CD4-positive, alpha-beta T cell treated with Interleukin-6 at 100 ng/mL for 8 hours (primary cell): ENCODE data around the gene EPHA4.
A peak's percentile ranks its signal among the peaks of the same experiment; 100 is the strongest.

Experiments
- DNase-seq: peaks from one replicate; pipeline ENCODE4 v3.0.0-alpha.2; 2020; ENCODE audit warnings: mixed read lengths, low spot score

The EPHA4 gene

DNA sequence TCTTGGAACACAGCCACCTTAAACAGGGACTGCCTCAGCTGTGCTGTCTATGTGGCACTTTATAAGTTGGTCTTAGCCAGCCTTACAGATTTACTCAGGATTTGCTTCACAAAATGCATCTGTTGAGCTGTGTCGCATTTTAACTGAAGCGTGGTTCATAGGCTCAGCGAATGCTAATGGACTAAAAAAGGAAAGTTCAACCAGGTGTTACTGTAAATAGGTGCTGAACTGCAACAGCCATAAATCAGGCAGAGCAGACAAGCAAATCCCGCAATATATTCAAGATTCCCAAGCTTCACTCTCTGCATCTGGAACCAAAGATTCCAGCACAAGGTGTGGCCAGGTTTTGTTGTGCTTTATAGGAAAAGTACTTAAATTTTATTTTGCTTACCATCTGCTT, 130.0 kb downstream of the EPHA4 start:
- DNase-seq: no peak

DNA sequence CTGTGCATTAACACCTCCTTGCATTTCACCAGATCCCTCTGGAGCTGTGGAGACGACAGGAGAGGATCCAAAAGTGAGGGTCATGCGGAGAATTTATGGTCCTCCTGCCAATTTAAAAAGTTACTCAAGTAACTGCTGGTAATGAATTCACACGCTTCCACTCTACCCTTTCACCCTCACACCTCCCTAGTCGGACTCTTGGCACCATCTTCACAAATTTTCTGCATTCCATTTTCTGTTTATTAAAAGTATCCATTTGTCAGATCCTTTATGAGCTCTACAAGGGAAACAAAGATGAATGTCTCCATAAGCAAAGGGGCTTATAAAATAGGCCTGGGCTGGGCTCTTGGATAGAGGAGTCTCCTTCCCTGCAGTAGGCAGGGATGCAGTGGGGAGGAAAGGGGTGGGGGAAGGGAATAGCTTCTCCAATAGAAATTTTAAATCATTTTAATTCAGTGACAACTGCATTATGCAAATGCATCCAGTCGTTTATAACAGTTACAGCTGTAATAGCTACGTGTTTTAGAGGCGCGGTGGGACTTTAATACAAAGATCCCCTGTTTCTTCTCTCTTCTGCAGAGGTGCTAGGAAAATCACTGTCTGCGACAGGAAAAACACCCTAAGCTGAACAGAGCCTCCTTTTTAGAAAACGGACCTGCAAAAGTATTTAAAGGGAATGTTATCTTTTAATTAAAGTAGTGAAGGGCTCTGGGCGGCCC, 132.2 kb downstream of the EPHA4 start:
- no peak for DNase-seq

DNA sequence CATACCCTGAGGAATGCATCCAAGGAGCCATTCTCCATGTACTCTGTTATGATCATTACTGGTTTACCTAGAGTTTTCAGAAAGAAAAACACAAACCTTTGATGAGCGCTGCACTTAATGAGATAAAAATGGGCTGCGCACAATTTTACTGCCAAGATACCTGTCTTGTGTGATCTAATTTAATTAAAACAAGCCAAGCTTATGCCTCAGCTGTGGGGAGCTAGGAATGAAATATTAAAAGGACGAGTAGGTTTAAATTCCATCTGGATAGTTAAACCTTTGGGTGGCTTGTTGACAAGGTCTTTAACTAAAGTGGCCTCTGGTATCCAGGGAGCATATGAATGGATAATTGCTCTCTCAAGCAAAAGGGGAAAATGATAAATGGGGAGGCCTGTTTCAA, 135.0 kb downstream of the EPHA4 start:
- no peak for DNase-seq

DNA sequence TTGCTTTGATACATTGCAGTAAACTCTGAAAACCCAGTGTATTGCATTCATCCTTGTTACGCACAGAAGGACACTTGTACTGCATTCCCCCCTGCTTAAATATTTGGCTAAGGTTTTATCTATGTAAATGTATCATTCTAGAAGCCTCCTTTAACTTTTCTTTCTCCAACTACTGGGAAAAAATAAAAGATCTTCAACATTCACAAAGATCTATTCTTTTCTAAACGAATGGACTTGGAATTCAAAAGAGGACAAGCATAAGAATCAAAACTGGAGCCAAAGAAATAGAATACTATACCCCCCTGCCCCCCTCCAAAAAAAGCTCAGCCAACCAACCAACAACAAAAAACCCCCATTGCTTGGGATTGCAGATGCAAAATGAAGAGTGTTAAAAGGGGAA, 136.9 kb downstream of the EPHA4 start:
- DNase-seq: no peak

DNA sequence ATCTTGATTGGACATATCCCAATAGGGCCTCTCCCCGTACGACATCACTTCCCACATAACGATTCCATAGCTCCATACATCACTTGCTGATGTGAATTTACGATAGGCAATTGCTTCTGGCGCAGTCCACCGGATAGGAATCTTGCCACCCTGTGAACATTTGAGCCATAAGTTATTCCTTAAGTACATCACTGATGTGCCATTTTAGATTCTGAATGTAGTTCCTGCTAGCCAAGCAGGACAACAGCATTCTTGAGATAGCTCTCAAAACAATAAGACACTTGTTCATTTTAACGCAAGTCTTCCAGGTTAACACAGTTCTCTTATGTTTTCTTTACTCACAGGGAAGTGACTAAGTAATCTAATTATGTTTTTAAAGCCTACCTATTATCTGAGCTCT, 138.0 kb downstream of the EPHA4 start:
- DNase-seq: no peak

DNA sequence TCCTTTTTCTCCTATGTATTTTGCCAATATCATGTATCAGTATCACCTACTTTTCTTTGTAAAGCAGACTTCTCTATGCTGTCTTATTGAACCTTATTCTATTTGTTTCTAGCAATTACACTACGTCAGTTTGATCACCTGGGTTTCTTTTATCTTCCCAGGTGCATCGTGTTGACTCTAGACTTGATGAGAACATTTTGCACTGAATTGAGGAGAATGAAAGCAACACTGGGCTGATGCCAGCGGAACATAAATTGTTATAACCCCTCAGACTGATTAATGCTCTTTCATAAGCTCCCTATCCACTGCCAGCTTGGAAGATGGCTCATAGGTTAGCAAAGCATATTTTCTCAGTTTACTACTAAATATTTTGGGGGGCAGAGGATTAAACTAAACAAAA, 140.6 kb downstream of the EPHA4 start:
- no peak for DNase-seq

DNA sequence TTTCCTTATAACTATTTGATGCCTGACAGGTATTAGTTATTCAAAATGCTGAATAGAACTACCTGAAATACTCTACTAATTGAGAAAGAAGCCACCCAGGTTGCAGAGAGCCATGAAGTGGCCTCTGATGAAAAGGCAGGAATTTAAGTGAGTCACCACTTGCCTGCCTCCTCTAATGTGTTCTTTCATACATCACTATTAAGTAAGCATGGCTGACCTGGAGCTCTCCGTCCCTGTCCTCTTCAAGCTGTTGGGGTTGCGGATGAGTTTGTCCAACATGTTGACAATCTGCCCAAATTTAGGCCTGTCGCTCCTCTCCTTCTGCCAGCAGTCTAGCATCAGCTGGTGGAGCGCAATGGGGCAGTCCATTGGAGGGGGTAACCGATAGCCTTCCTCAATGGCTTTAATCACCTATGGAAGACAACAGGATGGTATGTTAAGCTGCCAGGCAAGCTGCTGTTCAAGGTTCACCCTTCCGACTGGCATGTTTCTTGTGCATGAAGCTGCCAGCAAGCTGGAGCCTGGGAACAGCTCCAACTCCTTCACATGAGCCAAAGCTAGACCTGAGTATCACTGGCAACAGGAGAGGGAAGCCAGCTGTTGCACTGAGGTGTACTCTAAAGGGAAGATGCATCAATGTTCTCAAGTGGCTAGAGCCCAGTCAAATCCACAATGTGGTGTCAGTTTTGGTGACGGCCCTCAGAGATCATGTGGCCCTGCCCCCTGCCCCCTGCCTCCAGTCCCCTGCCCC, 142.2 kb downstream of the EPHA4 start:
- DNase-seq: no peak

DNA sequence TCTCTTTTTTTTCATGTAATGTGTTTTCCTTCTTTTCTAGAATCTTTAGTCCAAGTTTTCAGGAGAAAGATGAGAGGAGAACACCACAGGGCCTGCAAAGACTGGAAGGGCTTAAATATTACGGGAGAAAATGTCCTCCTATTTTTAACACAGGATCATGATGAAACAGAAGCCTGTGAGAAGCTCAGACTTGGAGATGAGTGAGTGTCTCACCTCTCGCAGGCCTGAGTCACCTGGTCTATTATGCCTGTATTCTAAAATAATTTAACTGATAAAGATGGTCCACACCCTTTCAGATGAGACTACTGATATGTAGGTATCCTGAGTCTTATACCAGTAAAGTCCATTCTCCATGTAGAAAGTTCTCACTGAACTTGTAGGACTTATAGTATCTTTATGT, 143.2 kb downstream of the EPHA4 start:
- no peak for DNase-seq

DNA sequence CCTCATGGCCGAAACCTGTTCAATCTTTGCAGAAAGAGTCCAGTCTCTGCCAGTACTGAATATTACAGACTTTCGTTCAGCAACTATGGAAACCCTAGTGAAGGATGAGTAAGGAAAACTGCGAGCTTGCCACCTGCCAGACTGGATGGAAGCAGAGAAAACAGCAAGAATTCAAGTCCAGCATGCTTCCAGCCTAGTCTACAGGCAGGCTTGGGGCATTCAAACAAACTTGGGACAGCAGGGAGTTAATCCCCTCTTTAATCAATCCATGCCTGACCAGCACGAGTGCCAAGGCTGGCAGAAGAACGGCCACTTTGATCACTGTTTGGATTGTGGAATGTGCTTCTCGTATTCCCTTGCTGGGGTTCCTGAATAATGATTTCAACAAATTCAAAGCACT, 145.2 kb downstream of the EPHA4 start:
- DNase-seq: no peak

DNA sequence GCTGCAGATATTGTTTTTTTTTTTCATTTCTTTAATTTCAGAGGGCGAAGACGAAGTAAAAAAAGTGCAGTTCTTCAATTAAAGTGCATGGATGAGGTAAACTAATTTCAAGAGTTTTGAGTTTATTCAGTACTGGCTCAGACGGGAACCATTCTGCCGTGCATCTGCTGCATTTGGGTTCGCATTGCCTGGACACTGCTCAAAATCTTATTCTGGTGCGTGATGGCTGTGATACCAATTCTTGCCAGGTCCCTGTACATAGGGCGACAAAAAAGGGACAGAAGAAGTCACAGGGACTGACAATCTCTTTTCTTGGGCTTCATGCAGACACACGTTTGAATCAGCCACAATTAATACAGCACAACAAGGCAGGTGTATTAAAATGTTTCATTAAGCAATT, 146.2 kb downstream of the EPHA4 start:
- no peak for DNase-seq

DNA sequence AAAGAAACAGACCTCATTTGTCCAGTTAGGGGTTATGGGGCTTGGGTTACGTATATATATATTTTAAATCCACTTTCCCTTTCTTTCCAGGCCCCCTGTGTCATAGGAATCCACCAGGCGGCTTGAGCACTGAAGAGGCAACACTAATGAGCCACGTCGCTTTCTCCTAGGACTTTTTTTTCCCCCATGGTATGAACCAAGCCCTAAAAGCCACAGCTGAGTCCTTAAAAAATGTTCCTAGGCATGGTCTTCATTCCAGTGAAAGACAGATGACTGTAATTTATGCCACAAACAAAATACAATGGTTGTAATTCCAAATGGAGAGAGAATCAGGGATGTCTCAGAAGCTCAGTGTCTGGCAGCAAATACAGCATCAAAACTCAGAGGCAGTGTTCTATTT, 146.8 kb downstream of the EPHA4 start:
- DNase-seq: no peak

DNA sequence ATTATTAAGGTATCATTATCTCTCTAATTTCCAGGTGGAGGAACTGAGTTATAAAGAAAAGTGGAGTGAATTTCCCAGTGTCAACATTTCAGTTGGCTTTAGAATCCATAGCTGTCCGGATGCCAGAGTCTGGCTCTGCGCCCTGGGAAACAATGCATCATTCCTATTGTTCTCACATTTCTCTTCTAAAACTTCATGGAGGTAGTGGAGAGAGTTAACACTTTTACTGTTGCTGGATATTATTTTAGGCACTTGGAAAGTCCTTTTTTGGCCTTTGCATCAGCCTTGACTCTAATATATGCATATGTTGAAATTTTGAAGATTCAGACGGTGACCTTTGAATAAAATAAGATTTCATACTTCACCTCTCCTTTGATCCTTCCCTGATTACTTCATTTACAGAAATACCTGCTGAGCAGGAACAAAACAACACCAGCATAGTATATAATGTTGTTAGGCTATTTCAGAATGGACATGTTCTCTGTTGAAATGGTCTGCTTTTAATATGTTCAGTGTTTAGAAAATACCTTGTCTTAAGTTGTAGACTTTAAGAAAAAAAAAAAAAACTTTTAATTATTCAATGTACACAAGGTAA, 148.8 kb downstream of the EPHA4 start:
- no peak for DNase-seq

DNA sequence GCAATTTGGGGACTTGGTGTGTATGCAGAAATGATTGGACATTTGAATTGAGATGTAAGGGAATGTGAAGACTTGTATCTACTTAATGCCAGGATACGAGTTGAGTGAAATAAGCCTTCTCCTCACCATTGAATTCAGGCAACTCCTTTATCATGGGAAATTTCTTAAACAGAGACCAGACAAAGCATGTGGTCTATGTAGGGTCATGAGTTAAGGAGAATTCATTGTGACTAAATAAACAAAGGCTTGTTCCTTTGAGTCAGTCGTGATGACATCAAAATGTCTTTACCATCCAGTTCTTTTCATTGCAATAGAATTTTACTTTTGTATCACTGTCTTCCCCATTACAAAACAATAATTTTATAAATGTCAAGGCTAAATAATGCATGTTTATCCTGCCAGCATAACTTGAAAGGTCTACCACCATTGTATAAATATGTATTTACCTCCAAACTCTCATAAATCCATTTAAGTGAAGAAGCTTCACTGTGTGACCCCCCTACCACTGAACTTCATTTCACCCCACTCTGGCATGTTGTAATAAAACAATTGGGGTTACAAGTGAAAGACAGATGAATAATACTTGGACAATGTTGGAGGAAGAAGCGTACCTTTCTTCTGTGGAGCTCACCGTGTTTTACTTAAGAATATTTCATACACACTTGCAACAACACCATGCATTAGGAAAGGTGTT, 149.4 kb downstream of the EPHA4 start:
- DNase-seq: no peak

DNA sequence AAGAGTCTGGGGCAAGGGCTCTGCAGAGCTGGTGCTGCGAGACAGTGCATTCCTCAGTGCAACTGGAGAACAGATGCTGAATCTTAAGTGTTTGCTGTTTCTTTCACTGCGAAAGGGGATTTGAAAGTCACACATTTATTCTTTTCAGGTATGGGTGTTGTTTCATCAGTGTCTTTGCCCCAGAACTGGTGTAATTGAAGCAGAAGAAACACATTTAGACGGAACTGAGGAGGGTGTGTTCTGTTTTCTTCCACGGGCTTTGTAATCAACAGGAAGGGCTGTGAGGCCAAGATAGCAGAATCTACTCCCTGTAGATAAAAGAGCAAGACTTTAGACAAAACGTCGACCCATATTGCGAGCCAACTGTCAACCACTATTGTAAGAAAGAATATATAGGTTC, 151.9 kb downstream of the EPHA4 start:
- peak; percentile 8 for DNase-seq

DNA sequence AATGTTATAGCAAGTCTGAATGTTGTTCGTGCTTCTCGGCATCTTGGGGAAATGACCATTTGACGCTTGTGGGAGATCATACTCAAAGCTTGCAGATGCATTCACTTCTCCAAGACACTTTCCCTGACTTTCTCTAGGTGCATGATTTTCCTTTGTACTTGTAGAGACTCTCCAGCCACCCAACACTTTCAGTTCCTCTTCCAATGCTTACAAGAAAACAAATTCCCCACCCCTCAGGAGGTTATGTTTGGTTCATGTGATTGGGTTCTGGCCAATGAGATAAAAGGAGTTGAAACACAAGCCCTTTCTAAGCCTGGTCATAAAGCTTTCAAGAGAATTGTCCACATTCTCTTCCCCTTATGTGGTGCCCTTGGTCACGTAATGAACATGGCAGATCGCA, 156.3 kb downstream of the EPHA4 start:
- DNase-seq: no peak

DNA sequence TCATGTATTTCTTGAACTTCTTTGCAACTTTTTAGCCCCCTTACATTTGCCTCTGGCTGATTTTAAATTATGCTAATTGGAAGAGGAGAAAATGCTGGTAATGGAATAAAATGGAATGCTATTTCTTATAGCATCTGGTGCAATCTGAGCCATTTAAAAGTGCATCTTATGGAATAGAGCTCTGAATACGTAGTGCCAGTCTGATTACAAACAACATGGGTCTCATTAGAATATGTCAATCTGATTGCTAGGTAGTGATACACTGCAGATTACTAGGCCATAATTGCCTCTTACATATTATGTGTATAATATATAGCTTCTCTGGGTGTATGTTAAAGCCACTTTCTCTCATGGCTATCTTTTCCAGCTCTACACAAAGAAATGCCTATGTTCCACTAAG, 159.1 kb downstream of the EPHA4 start:
- DNase-seq: no peak

DNA sequence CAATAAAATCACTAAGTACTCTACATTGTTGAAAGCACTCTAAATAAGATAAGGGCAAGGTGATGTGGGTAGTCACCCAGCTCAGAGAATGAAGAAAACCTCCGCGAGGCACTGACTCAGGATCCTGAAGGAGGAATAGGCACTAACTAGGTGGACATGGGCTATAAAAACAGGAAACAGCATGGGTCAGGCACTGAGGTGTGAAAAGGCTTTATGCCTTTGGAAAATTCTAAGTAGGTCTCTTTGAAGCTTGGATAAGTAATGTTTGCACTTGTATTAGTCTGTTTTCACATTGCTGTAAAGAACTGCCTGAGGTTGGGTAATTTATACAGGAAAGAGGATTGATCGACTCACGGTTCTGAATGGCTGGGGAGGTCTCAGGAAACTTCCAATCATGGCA, 161.6 kb downstream of the EPHA4 start:
- no peak for DNase-seq

DNA sequence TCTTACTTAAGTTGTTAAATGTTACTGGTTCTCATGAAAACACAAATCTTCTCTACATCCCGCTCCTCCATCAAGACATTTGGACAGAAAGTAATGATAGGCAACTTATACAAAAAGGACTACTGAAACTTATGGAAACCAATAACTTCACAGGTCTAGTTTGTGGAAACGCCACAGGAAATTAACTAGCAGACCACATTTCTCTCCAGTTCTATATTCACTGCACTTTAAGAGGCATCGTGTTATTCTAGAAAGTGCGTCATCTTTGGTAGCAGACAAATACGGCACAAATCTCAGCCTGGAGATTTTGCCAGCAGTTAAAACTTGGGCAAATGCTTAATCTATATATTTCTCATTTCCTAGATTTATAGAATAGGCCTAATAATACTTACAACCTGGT, 164.3 kb downstream of the EPHA4 start:
- no peak for DNase-seq

DNA sequence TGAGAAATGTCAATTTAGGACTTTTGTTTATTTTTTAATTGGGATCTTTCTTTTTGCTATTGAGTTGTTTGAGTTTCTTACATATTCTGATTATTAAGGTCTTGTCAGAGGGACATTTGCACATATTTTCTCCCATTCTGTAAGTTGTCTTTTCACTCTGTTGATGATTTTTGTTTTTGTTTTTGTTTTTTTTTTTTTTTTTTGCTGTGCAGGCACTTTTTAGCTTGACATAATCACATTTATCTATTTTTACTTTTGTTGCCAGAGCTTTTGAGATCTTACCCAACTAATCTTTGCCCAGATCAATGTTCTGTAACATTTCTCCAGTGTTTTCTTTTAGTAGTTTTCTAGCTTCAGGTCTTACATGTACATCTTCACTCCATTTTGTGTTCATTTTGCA, 166.6 kb downstream of the EPHA4 start:
- no peak for DNase-seq

DNA sequence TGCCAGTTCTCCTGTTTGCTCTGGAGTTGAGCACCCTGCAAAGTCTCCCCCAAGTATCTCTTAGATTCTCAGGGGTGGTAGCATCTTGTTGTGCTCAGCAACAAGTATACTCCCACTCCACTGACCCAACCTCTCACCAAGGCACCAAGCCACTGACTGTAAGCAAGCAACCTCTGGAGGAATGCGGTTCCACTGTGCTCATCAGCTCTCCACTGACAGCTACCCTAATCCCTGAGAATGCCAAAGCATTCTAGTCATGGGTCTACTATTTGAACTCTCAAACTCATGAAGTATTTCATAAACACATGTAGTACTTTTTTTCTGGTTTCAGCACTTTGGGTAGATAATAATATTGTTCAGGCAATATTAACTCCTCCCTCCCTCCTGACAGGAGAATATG, 170.0 kb downstream of the EPHA4 start:
- no peak for DNase-seq

DNA sequence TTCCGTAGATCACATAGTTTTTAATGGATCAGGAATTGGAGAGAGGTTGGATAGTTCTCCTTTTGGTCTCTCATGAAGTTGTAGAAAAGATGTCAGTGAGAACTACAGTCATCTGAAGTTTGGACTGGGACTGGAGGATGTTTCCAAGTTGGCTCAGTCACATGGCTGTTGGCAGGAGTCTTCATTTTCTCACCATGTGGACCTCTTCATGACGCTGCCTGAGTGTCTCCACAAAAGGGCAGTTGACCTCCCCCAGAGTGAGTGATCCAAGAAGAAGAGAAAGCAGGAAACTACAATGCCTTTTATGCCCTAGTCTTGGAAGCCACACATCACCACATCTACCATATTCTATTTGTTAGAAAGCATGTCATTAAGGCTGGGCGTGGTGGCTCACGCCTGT, 171.7 kb downstream of the EPHA4 start:
- no peak for DNase-seq

DNA sequence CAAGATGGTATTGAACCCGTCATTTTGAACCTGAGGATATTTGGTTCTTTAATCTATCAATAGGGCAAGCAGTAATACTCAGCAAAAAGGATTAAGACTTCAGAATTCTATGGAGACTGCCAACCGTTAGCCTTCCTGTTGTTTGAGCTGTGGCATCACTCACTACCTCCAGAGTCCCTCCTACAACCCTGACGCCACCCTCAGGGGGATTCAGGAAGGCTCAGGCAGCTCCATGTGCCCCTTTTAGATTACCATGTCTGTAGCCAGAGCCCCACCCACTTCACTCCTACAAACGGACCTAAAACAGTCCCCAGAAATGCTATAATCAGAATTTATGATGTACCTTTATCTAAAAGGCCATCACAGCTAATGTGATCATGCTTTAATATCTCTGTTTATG, 172.9 kb downstream of the EPHA4 start:
- no peak for DNase-seq

DNA sequence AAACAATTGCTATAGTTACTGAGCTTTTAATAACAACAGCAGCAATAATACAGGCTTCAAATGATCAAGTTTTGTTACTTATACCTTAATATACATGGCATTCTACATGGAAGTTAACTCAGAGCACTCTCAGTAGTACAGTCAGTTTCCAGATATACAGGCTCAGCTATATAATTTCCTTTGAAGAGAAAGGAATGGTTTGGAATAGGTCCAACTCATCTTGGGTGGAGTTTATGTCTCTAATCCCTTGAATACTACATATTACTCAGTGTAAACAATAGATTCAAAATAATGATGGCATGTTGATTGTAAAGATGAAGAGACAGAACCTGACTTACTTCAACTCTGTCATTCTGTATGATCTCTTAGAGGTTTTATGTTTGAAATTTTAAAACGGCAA, 174.9 kb downstream of the EPHA4 start:
- no peak for DNase-seq
